H1 (cell line): ENCODE measurements around the gene NLRC5. TPM values are rescaled to one million over a fixed set of nuclear protein-coding genes. Genes with fewer than 3 reads are reported as not detected.

Source experiments
- NANOG ChIP-seq: IDR thresholded peaks from 2 replicates; pipeline ENCODE4 v1.6.1; 2011; ENCODE audit warnings: low read length, low read depth, mild to moderate bottlenecking, inconsistent platforms; ENCODE audit not compliant: insufficient read depth, poor library complexity, severe bottlenecking
- POLR2A ChIP-seq, 2 experiments: IDR thresholded peaks; 1 replicate in 1 of 2; 2 replicates in 1 of 2; pipeline ENCODE4 v1.6.1; 2011; ENCODE audit warnings: low read depth in 2 of 2, low read length in 2 of 2, mild to moderate bottlenecking in 2 of 2; ENCODE audit errors: control extremely low read depth in 1 of 2
- POLR2AphosphoS5 ChIP-seq: IDR thresholded peaks from 2 replicates; pipeline ENCODE4 v1.6.1; 2011; ENCODE audit warnings: low read depth, low read length
- RXRA ChIP-seq: IDR thresholded peaks from 2 replicates; pipeline ENCODE4 v1.6.1; 2011; ENCODE audit warnings: low read depth, mild to moderate bottlenecking, low read length, moderate library complexity; ENCODE audit not compliant: insufficient read depth
- SP4 ChIP-seq: IDR thresholded peaks from 2 replicates; pipeline ENCODE4 v1.6.1; 2012; ENCODE audit warnings: low read length, inconsistent platforms
- polyA plus RNA-seq, 7 experiments: library from polyadenylated mRNA; depleted of rRNA in 3 of 7; stranded (reverse) in 5 of 7; unstranded in 2 of 7; fragments of >200 nt in 5 of 7; fragments of 200-250 nt in 2 of 7; gene quantifications; 1 replicate in 5 of 7; 2 replicates in 1 of 7; 4 replicates in 1 of 7; pipeline versions ENCODE4 v1.2.1 to v1.2.3, GENCODE V29; 2011 to 2013; ENCODE audit warnings: missing spikeins in 2 of 7, mixed read lengths in 2 of 7
- total RNA-seq: library from RNA; stranded (reverse); fragmentation: NEBNext Ultra II Directional; extraction: Animal tissue kit (Norgen Biotek cat#: 25700); gene quantifications from 2 replicates; pipeline ENCODE4 v1.2.1, GENCODE V29; 2021
- TF ChIP-seq, protein P1 (sequence below): IDR thresholded peaks from 2 replicates; pipeline ENCODE4 v1.6.1; 2012; ENCODE audit warnings: inconsistent platforms

NLRC5 gene
- total and polyA plus RNA-seq, 2 of the 8 experiments (the other 6 are each of a cell fraction or from before 2014, with no cell fraction given) = 2.2 to 3.2 TPM

DNA sequence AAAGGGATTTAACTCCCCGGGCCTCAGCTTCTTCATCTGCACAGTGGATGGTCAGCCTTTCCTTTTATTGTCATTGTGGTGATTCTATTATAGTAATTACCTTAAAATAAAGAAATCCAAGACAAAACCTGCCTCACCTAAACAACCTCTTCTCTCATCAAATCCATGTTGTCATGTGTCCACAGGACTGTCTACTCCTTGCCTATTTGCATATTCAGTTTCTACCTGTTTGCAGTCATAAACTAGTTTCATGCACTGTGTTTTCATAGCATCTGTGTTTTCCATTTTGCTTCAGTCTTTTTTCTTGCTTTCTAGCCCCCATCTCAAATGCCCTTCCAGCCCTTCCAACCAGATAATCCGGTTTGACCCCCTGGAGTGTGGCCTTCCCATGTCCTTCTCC is 58.7 kb downstream of the NLRC5 start (continued):
- TF ChIP-seq POLR2AphosphoS5 = no peak
- TF ChIP-seq SP4 = no peak
- TF ChIP-seq, protein P1, sequence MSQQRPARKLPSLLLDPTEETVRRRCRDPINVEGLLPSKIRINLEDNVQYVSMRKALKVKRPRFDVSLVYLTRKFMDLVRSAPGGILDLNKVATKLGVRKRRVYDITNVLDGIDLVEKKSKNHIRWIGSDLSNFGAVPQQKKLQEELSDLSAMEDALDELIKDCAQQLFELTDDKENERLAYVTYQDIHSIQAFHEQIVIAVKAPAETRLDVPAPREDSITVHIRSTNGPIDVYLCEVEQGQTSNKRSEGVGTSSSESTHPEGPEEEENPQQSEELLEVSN = no peak
- no peak for TF ChIP-seq POLR2A (IDR thresholded peaks at IDR 0.05; ENCODE audit: control extremely low read depth in 1 of 2, low read depth in 2 of 2, low read length in 2 of 2)
- no peak for TF ChIP-seq RXRA
- TF ChIP-seq NANOG = no peak
